SKM-1 (cell line): ENCODE measurements around the gene ANKRD55.
"Not testable (repeated sequence)": the region's sequence is repeated elsewhere in the genome, so short reads cannot be mapped to it uniquely, and the experiment has no call there.

Experiments used
- DNase-seq: peaks from one replicate; lab custom pipeline; 2025; ENCODE audit not compliant: unreplicated experiment; lab: John Stamatoyannopoulos, UW

ANKRD55 gene

GRCh38 chr5:56110646-56111403, 122.3 kb downstream of the ANKRD55 start:
- DNase-seq: no peak

GRCh38 chr5:56108246-56108645, 124.9 kb downstream of the ANKRD55 start:
- no peak for DNase-seq

GRCh38 chr5:56106837-56107236, 126.3 kb downstream of the ANKRD55 start:
- no peak for DNase-seq

GRCh38 chr5:56105511-56106291, 127.4 kb downstream of the ANKRD55 start:
- no peak for DNase-seq

- no peak for DNase-seq
Measured at GRCh38 chr5:56102889-56103288, 130.2 kb downstream of the ANKRD55 start.

GRCh38 chr5:56102207-56102606, 130.9 kb downstream of the ANKRD55 start:
- DNase-seq: not testable (repeated sequence)

GRCh38 chr5:56101180-56101579, 131.9 kb downstream of the ANKRD55 start:
- DNase-seq: no peak

- no peak for DNase-seq
Measured at GRCh38 chr5:56100439-56101176, 132.5 kb downstream of the ANKRD55 start.

- DNase-seq: no peak
Measured at GRCh38 chr5:56099346-56099745, 133.8 kb downstream of the ANKRD55 start.

- no peak for DNase-seq
Measured at GRCh38 chr5:56097055-56097454, 136.1 kb downstream of the ANKRD55 start.

- DNase-seq: no peak
Measured at GRCh38 chr5:56095579-56096102, 137.5 kb downstream of the ANKRD55 start.

- no peak for DNase-seq
Measured at GRCh38 chr5:56094579-56095361, 138.4 kb downstream of the ANKRD55 start.

GRCh38 chr5:56093970-56094369, 139.2 kb downstream of the ANKRD55 start:
- DNase-seq: no peak

- DNase-seq: no peak
Measured at GRCh38 chr5:56092115-56092514, 141.0 kb downstream of the ANKRD55 start.

GRCh38 chr5:56091664-56092063, 141.5 kb downstream of the ANKRD55 start:
- DNase-seq: no peak

- DNase-seq: no peak
Measured at GRCh38 chr5:56090793-56091460, 142.2 kb downstream of the ANKRD55 start.

GRCh38 chr5:56088967-56089829, 143.9 kb downstream of the ANKRD55 start:
- no peak for DNase-seq

GRCh38 chr5:56088431-56088949, 144.6 kb downstream of the ANKRD55 start:
- no peak for DNase-seq

GRCh38 chr5:56085193-56085592, 147.9 kb downstream of the ANKRD55 start:
- DNase-seq: no peak
